Liver (tissue), 9 donors: ENCODE results near the gene HELZ2. TPM values are rescaled to one million over a fixed set of nuclear protein-coding genes. Genes with fewer than 3 reads are reported as not detected.

Experiments
- DNase-seq: peaks from one replicate; pipeline ENCODE4 v3.0.0-alpha.2; 2017; ENCODE audit warnings: low spot score
- H3K27ac ChIP-seq, 2 donors: one replicate each; pipeline ENCODE4 v1.7.0; 2013; ENCODE audit warnings: inconsistent platforms in 2 of 2, low read length in 2 of 2, control low read depth in 1 of 2, low read depth in 1 of 2, mild to moderate bottlenecking in 1 of 2
- H3K27me3 ChIP-seq, 4 donors: one replicate each; pipeline versions ENCODE4 v1.6.1 to v1.7.0; 2013; ENCODE audit warnings: low read length in 3 of 4, inconsistent platforms in 1 of 4, mild to moderate bottlenecking in 1 of 4, moderate library complexity in 1 of 4; ENCODE audit not compliant: control insufficient read depth in 4 of 4, insufficient read depth in 4 of 4
- H3K36me3 ChIP-seq, 4 donors: one replicate each; pipeline versions ENCODE4 v1.6.1 to v1.7.0; 2013; ENCODE audit warnings: low read length in 3 of 4, mild to moderate bottlenecking in 3 of 4, low read depth in 1 of 4, moderate library complexity in 1 of 4; ENCODE audit not compliant: control insufficient read depth in 4 of 4, insufficient read depth in 3 of 4
- H3K4me1 ChIP-seq, 4 donors: one replicate each; pipeline versions ENCODE4 v1.6.1 to v1.7.0; 2013; ENCODE audit warnings: low read length in 3 of 4, mild to moderate bottlenecking in 3 of 4, moderate library complexity in 1 of 4; ENCODE audit not compliant: control insufficient read depth in 4 of 4, insufficient read depth in 4 of 4
- H3K4me3 ChIP-seq, 3 donors: one replicate each; pipeline versions ENCODE4 v1.6.1 to v1.7.0; 2013; ENCODE audit warnings: low read length in 3 of 3, control low read depth in 1 of 3, low read depth in 1 of 3, mild to moderate bottlenecking in 1 of 3
- H3K9ac ChIP-seq, 2 donors: one replicate each; pipeline ENCODE4 v1.7.0; 2013; ENCODE audit warnings: low read length in 2 of 2, mild to moderate bottlenecking in 2 of 2, moderate library complexity in 2 of 2, control low read depth in 1 of 2, low read depth in 1 of 2
- H3K9me3 ChIP-seq, 4 donors: one replicate each; pipeline versions ENCODE4 v1.6.1 to v1.7.0; 2013; ENCODE audit warnings: low read length in 3 of 4; ENCODE audit not compliant: control insufficient read depth in 4 of 4
- EGR1 ChIP-seq, 2 donors: IDR thresholded peaks; 2 replicates each; pipeline ENCODE4 v1.6.1; 2016 to 2018; ENCODE audit warnings: antibody characterized with exemption in 2 of 2, low read depth in 2 of 2
- FOXA1 ChIP-seq: IDR thresholded peaks from 2 replicates; pipeline ENCODE4 v1.6.1; 2016; ENCODE audit warnings: antibody characterized with exemption
- FOXA2 ChIP-seq: IDR thresholded peaks from 2 replicates; pipeline ENCODE4 v1.6.1; 2016; ENCODE audit warnings: antibody characterized with exemption
- GABPA ChIP-seq, 2 donors: IDR thresholded peaks in 1 of 2; conservative IDR thresholded peaks in 1 of 2; 2 replicates each; pipeline ENCODE4 v1.6.1; 2016; ENCODE audit warnings: antibody characterized with exemption in 2 of 2, mild to moderate bottlenecking in 1 of 2, moderate library complexity in 1 of 2
- HNF4G ChIP-seq: IDR thresholded peaks from 2 replicates; pipeline ENCODE4 v1.6.1; 2016; ENCODE audit warnings: antibody characterized with exemption
- JUND ChIP-seq, 2 donors: IDR thresholded peaks; 2 replicates each; pipeline ENCODE4 v1.6.1; 2016; ENCODE audit warnings: antibody characterized with exemption in 2 of 2
- MAX ChIP-seq: IDR thresholded peaks from 2 replicates; pipeline ENCODE4 v1.6.1; 2016; ENCODE audit warnings: antibody characterized with exemption
- RAD21 ChIP-seq, 2 donors: IDR thresholded peaks; 2 replicates each; pipeline ENCODE4 v1.6.1; 2016; ENCODE audit warnings: antibody characterized with exemption in 2 of 2, mild to moderate bottlenecking in 2 of 2
- REST ChIP-seq: IDR thresholded peaks from 2 replicates; pipeline ENCODE4 v1.6.1; 2016; ENCODE audit warnings: antibody characterized with exemption, mild to moderate bottlenecking
- RXRA ChIP-seq, 2 donors: IDR thresholded peaks; 2 replicates each; pipeline ENCODE4 v1.6.1; 2017 to 2018; ENCODE audit warnings: antibody characterized with exemption in 2 of 2, mild to moderate bottlenecking in 1 of 2
- TAF1 ChIP-seq: conservative IDR thresholded peaks from 2 replicates; pipeline ENCODE4 v1.6.1; 2016; ENCODE audit warnings: antibody characterized with exemption, mild to moderate bottlenecking
- WGBS: extraction: QIAGEN DNeasy Blood & Tissue Kit; methylation state at CpG from one replicate; pipeline ENCODE4 v1.1.7; 2013; 5-methylcytosine and 5-hydroxymethylcytosine counted together
- polyA plus RNA-seq, 2 donors: library from polyadenylated mRNA; stranded (reverse) in 1 of 2; unstranded in 1 of 2; fragments of 200-250 nt in 1 of 2; fragments of >200 nt in 1 of 2; fragmentation: Nextera tagmentation in 1 of 2; extraction: Ambion mirVana in 1 of 2; gene quantifications; one replicate each; pipeline versions ENCODE4 v1.2.1 to v1.2.3, GENCODE V29; 2013 to 2015
- total RNA-seq, 2 donors: library from RNA; depleted of rRNA; stranded (reverse); fragments of >200 nt; gene quantifications; one replicate each; pipeline ENCODE4 v1.2.3, GENCODE V29; 2014
- donor health status: healthy.
- donor health status: healthy.
- donor health status: healthy.
- donor health status: healthy.
- donor health status: healthy.

The HELZ2 gene
- total and polyA plus RNA-seq, 4 donors: 3.7 to 26.6 (median 15.5) TPM

- DNase-seq: no peak
- TF ChIP-seq RAD21 (IDR thresholded peaks at IDR 0.05) (no peak), FOXA2 (no peak), HNF4G (no peak), FOXA1 (no peak), MAX (no peak), REST (no peak), TAF1 (no peak), EGR1 (IDR thresholded peaks at IDR 0.05; ENCODE audit: low read depth in 2 of 2) (no peak), JUND (IDR thresholded peaks at IDR 0.05) (no peak), RXRA (IDR thresholded peaks at IDR 0.05) (no peak), GABPA (IDR thresholded peaks at IDR 0.05 in 1 of 2, conservative IDR thresholded peaks at IDR 0.05 in 1 of 2) (no peak)
- Histone ChIP-seq H3K9me3 (no peaks in the 10 kb centered on the region), H3K36me3 (no peaks in the 10 kb centered on the region), H3K9ac (no peak overlapping the region), H3K27me3 (no peaks in the 10 kb centered on the region), H3K4me1 (peaks cover 2 to 12% (median 6%) of the 10 kb centered on the region in 4 donors), H3K27ac (no peak overlapping the region), H3K4me3 (no peak overlapping the region)
- 77% methylated on average over 3 of the region's 3 CpGs for WGBS
Observed at GRCh38 chr20:63525185-63525584, 48.9 kb downstream of the HELZ2 start.

Other genes starting within 250 kb of the HELZ2 start
- 10 to 100 TPM in 1 of 2 donors, not detected in 1; 23.3 TPM for gene CHRNA4, start 212.9 kb downstream of the HELZ2 start, total RNA-seq
- 1 to 10 TPM; 3.2 to 6.4 TPM for gene CHRNA4, start 212.9 kb downstream of the HELZ2 start, polyA plus RNA-seq
- not detected for gene KCNQ2, start 101.6 kb downstream of the HELZ2 start, total RNA-seq
- not detected for gene KCNQ2, start 101.6 kb downstream of the HELZ2 start, polyA plus RNA-seq
- gene EEF1A2, start 75.2 kb downstream of the HELZ2 start, total RNA-seq: under 1 TPM in 1 of 2 donors, not detected in 1; 0.05 TPM
- under 1 TPM in 1 of 2 donors, not detected in 1; 0.12 TPM for gene EEF1A2, start 75.2 kb downstream of the HELZ2 start, polyA plus RNA-seq
- 10 to 100 TPM; 25.1 to 25.5 TPM for gene PPDPF, start 53.5 kb downstream of the HELZ2 start, total RNA-seq
- 100 to 1,000 TPM in 1 of 2 donors, 1 to 10 TPM in 1; 8.3 to 196 TPM for gene PPDPF, start 53.5 kb downstream of the HELZ2 start, polyA plus RNA-seq
- 1 to 10 TPM in 1 of 2 donors, under 1 TPM in 1; 0.05 to 1.2 TPM for gene PTK6, start 36.9 kb downstream of the HELZ2 start, total RNA-seq
- under 1 TPM; 0.11 to 0.36 TPM for gene PTK6, start 36.9 kb downstream of the HELZ2 start, polyA plus RNA-seq
- gene SRMS, start 26.5 kb downstream of the HELZ2 start, total RNA-seq: not detected
- not detected for gene SRMS, start 26.5 kb downstream of the HELZ2 start, polyA plus RNA-seq
- gene FNDC11, start 20.1 kb downstream of the HELZ2 start, total RNA-seq: under 1 TPM in 1 of 2 donors, not detected in 1; under 0.01 TPM
- gene FNDC11, start 20.1 kb downstream of the HELZ2 start, polyA plus RNA-seq: under 1 TPM in 1 of 2 donors, not detected in 1; 0.01 TPM
- gene GMEB2, start 52.9 kb upstream of the HELZ2 start, total RNA-seq: 1 to 10 TPM; 6.6 to 8.6 TPM
- 1 to 10 TPM; 1.3 to 4.0 TPM for gene GMEB2, start 52.9 kb upstream of the HELZ2 start, polyA plus RNA-seq
- 1 to 10 TPM in 1 of 2 donors, under 1 TPM in 1; 0.67 to 2.9 TPM for gene STMN3, start 79.2 kb upstream of the HELZ2 start, total RNA-seq
- 1 to 10 TPM in 1 of 2 donors, under 1 TPM in 1; 0.42 to 1.2 TPM for gene STMN3, start 79.2 kb upstream of the HELZ2 start, polyA plus RNA-seq
- 10 to 100 TPM; 10.4 to 16.9 TPM for gene RTEL1, start 84.1 kb upstream of the HELZ2 start, total RNA-seq
- gene RTEL1, start 84.1 kb upstream of the HELZ2 start, polyA plus RNA-seq: 1 to 10 TPM; 3.7 to 4.3 TPM
- under 1 TPM in 1 of 2 donors, not detected in 1; 0.09 TPM for gene TNFRSF6B, start 122.4 kb upstream of the HELZ2 start, total RNA-seq
- under 1 TPM in 1 of 2 donors, not detected in 1; 0.73 TPM for gene TNFRSF6B, start 122.4 kb upstream of the HELZ2 start, polyA plus RNA-seq
- gene ARFRP1, start 133.7 kb upstream of the HELZ2 start, total RNA-seq: 10 to 100 TPM; 14.2 to 21.0 TPM
- 10 to 100 TPM; 20.0 to 26.9 TPM for gene ARFRP1, start 133.7 kb upstream of the HELZ2 start, polyA plus RNA-seq
- 10 to 100 TPM; 10.3 to 14.7 TPM for gene ZGPAT, start 133.8 kb upstream of the HELZ2 start, total RNA-seq
- gene ZGPAT, start 133.8 kb upstream of the HELZ2 start, polyA plus RNA-seq: 10 to 100 TPM; 26.2 to 90.5 TPM
- 10 to 100 TPM; 21.2 to 50.4 TPM for gene LIME1, start 162.4 kb upstream of the HELZ2 start, total RNA-seq
- 10 to 100 TPM; 52.8 to 69.0 TPM for gene LIME1, start 162.4 kb upstream of the HELZ2 start, polyA plus RNA-seq
- 10 to 100 TPM; 22.2 to 27.9 TPM for gene SLC2A4RG, start 165.5 kb upstream of the HELZ2 start, total RNA-seq
- gene SLC2A4RG, start 165.5 kb upstream of the HELZ2 start, polyA plus RNA-seq: 10 to 100 TPM; 31.0 to 39.7 TPM